OCI-LY1 (cell line): ENCODE data around the gene P3H1.

ENCODE experiments used
- CTCF ChIP-seq: fragments of 200-600 bp; sonication (generic), shearing (Covaris generic); IDR thresholded peaks from 2 replicates; pipeline ENCODE4 v1.5.1; 2017; ENCODE audit warnings: mild to moderate bottlenecking, antibody characterized with exemption, low read length, moderate library complexity, mixed read lengths
- EZH2 ChIP-seq: fragments of 200-600 bp; sonication (generic), shearing (Covaris generic); IDR thresholded peaks from 2 replicates; pipeline ENCODE4 v1.8.0; 2017; ENCODE audit warnings: borderline replicate concordance, mixed run types, mild to moderate bottlenecking, antibody characterized with exemption, low read length, moderate library complexity, mixed read lengths

GRCh38 chr1:42741706-42742105 is 25.1 kb downstream of the P3H1 start:
- no peak for TF ChIP-seq CTCF
- no peak for TF ChIP-seq EZH2
